HFF-Myc (cell line): ENCODE results near the gene CNN3.

ENCODE experiments used
- DNase-seq: peaks from one replicate; pipeline ENCODE4 v3.0.0-alpha.2; 2011; ENCODE audit warnings: low read depth; ENCODE audit errors: extremely low read depth
- H3K4me3 ChIP-seq: replicated peaks from 2 replicates; pipeline ENCODE4 v1.5.1; 2011; ENCODE audit warnings: low read depth, mild to moderate bottlenecking, control low read depth, low read length
- CTCF ChIP-seq: IDR thresholded peaks from 2 replicates; pipeline ENCODE4 v1.5.1; 2012; ENCODE audit warnings: mild to moderate bottlenecking, low read depth, low read length, control low read depth; ENCODE audit errors: missing control alignments

The CNN3 gene

DNA sequence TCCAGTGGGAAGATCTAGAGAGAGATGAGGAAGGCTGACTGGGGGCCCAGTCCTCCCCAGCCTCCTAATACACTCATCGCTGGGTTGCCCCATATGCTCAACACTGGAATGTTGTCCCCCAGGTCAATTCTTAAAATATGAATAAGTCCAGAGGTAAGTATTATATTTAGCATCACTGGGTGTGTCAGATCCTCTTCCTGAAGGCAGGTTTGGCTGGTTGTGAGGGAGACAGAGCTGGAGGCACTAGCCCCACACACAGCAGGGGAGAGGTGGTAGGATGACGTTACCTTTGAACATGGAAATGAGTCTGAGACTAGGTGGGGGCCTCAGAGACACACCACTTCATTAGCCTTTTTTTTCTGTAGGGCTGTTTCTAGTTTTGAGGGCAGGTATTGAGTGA lies 64.2 kb downstream of the CNN3 start:
- no peak overlapping the region for H3K4me3 ChIP-seq
- TF ChIP-seq CTCF: no peak
- no peak for DNase-seq

- no peak for DNase-seq
- TF ChIP-seq CTCF: no peak
- no peak overlapping the region for H3K4me3 ChIP-seq
Measured at GRCh38 chr1:94859174-94859573, 67.7 kb downstream of the CNN3 start.

GRCh38 chr1:94858276-94858675 lies 68.6 kb downstream of the CNN3 start:
- no peak for TF ChIP-seq CTCF
- DNase-seq: no peak
- H3K4me3 ChIP-seq: no peak overlapping the region

DNA sequence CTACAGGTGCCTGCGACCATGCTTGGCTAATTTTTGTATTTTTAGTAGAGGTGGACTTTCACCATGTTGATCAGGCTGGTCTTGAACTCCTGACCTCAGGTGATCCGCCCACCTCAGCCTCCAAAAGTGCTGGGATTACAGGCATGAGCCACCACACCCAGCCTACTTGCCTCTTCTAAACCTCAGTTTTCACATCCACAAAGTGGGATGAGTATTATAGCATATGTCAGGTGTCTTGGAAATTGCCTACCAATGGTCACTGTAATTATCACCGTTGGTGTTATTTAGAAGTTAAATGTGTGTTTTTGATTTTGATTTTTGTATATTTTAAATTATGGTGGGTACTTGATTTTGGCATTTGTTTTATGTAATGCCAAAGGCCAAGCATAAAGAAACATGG lies 70.0 kb downstream of the CNN3 start:
- no peak for TF ChIP-seq CTCF
- no peak for DNase-seq
- no peak overlapping the region for H3K4me3 ChIP-seq

DNA sequence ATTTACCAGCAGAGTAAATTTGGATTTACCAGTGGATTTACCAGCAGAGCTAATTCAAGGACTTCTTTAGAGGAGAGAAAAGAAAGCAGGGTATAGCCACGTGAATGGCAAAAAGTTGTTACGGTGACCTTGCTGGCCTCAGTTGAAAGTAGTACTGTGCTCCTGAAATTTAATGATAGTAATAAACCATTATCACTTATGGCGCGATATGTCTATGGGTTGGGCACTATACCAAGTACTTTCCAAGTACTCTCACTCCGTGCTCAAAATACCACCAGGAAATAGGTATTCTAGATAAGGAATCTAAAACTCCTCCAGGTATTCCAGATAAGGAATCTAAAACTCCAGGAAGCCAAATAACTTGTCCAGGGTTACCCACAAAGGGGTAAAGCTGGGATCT lies 70.9 kb downstream of the CNN3 start:
- no peak for TF ChIP-seq CTCF
- no peak overlapping the region for H3K4me3 ChIP-seq
- DNase-seq: no peak

DNA sequence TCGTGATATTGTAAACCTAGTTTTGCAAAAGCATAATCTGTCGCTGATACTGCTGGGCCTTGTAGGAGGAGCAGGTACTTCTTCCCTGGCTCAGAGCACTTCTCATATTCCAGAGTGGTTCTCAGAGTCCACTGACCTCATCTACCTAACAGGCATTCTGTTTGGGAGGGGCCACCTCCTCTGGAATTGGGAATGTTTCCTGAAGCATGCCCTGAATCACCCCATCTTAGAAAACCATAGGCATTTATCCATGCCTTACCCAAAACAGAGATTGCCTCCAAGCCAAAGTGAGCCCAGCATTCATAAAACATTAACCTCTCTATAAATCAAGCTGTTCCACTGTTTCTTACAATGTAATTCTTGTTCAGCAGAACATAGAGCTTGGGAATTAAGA lies 71.6 kb downstream of the CNN3 start:
- DNase-seq: no peak
- no peak overlapping the region for H3K4me3 ChIP-seq
- no peak for TF ChIP-seq CTCF
